Dendritic cell treated with granulocyte-macrophage colony-stimulating factor and Interleukin-4, amounts not matched to agents 40 ng/mL and 50 ng/mL, for 4 days (primary cell): ENCODE results near the gene HSD17B12.
A peak's percentile ranks its signal among the peaks of the same experiment; 100 is the strongest.

Source experiments
- H3K27ac Mint-ChIP-seq: one replicate; pipeline ENCODE4 v1.8.0; 2022; ENCODE audit warnings: mild to moderate bottlenecking, mixed read lengths
- H3K27me3 Mint-ChIP-seq: one replicate; pipeline ENCODE4 v1.8.0; 2022; ENCODE audit warnings: mild to moderate bottlenecking, mixed read lengths
- H3K36me3 Mint-ChIP-seq: one replicate; pipeline ENCODE4 v1.8.0; 2022; ENCODE audit warnings: low read depth, mixed read lengths
- H3K4me1 Mint-ChIP-seq: one replicate; pipeline ENCODE4 v1.8.0; 2022; ENCODE audit warnings: low read depth, mixed read lengths
- H3K4me3 Mint-ChIP-seq: one replicate; pipeline ENCODE4 v1.8.0; 2022; ENCODE audit warnings: mild to moderate bottlenecking, moderate library complexity, mixed read lengths
- H3K9me3 Mint-ChIP-seq: one replicate; pipeline ENCODE4 v1.8.0; 2022; ENCODE audit warnings: mixed read lengths
- intact Hi-C: fragments of 100-400 bp; cut with micrococcal nuclease; formaldehyde crosslinking; loops from one replicate; pipeline ENCODE4 v1.15.0; 2022

Gene HSD17B12

DNA sequence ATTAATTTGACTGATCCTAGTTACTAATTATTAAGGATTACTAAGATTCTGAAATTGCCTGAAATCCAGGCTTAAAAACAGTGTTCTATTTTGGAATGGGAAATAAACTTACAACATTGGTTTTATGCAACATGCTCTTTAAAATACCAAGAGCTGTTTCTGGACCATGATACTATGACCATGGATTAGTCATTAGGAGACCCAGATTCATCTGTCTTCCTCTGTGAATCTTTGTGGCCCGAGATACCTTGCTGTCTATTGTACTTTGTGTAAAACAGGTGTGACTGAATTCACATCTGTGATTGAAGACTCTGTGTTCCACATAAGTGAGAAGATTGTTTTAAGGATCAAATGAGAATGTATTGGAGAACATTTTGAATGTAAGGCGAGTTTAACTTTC lies 98.8 kb downstream of the HSD17B12 start:
- Mint-ChIP-seq H3K9me3 (peaks cover 28% of the 10 kb centered on the region), H3K36me3 (peaks cover 26% of the 10 kb centered on the region), H3K27ac (no peak overlapping the region), H3K4me3 (no peak overlapping the region), H3K4me1 (no peaks in the 10 kb centered on the region), H3K27me3 (no peaks in the 10 kb centered on the region)
- intact Hi-C loops, result no loop called here

DNA sequence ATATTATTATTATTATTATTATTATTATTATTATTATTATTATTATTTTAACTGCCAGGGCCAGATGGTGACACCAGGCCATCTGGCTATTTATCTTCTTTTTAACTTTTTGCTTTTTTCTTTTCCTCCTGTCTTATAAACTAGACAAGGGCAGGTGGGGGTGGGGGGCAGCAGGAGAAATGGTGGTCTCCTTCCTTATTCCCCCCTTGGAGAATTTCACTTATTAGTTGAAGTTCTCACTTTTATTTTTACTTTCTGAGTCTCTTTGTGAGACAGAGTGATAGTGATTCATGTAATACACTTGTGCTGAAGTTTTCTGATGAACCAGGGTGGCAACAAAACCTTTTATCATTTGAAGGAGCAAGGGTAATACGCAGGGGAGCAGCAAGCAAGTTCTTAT lies 103.8 kb downstream of the HSD17B12 start:
- H3K36me3 Mint-ChIP-seq, result peaks cover 21% of the 10 kb centered on the region
- H3K9me3 Mint-ChIP-seq, result peaks cover 31% of the 10 kb centered on the region
- no peak overlapping the region for H3K27ac Mint-ChIP-seq
- intact Hi-C loops, result no loop called here
- peaks cover 16% of the 10 kb centered on the region for H3K4me1 Mint-ChIP-seq
- H3K27me3 Mint-ChIP-seq, result no peaks in the 10 kb centered on the region
- H3K4me3 Mint-ChIP-seq, result no peak overlapping the region

DNA sequence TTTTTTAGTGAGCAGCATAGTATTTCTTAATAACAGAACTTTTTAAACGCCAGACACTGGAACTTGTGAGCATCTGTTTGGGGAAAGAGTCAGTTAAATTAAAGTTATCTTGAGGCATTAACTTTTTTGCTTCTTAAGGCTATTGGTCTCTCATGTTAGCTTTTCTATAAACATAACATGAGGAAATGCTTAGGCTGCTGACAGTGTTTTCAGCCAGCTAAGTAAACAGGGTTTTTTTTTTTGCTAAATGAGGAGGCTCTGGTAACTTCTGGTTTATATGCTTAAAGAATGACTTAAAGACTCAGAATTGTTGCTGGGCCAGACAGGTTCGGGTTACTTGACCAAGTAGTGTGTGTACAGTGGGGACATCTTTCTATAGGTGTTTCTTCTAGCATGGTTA lies 104.3 kb downstream of the HSD17B12 start:
- H3K4me3 Mint-ChIP-seq, result no peak overlapping the region
- intact Hi-C loops, result loop anchor here (5.0 kb wide), 1 partner anchor 97 kb away; the partner anchor contains the start of gene ALKBH3
- H3K4me1 Mint-ChIP-seq, result peaks cover 19% of the 10 kb centered on the region
- H3K27ac Mint-ChIP-seq, result no peak overlapping the region
- peaks cover 31% of the 10 kb centered on the region for H3K9me3 Mint-ChIP-seq
- no peaks in the 10 kb centered on the region for H3K27me3 Mint-ChIP-seq
- H3K36me3 Mint-ChIP-seq, result peaks cover 21% of the 10 kb centered on the region

DNA sequence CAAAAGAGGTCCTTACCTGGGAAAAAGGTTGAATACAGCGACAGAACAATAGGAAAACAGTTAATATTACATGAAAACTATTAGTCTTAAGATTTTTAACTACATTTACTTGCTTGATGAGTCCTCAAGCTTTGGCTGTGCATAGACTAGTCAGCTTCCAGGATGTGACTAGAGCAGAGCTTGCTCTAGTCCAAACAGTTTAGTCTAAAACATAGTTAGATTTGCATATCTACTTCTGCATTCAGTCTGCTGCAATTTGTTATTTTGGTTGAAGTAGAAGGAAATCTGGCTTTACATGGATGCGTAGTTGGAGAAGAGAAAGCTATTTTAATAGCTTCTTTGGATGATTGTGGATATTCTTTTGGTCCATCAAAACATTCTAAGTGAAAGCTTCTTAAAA lies 104.8 kb downstream of the HSD17B12 start:
- Mint-ChIP-seq H3K36me3 (peaks cover 21% of the 10 kb centered on the region), H3K4me1 (peaks cover 19% of the 10 kb centered on the region), H3K27ac (no peak overlapping the region), H3K27me3 (no peaks in the 10 kb centered on the region), H3K9me3 (peaks cover 31% of the 10 kb centered on the region), H3K4me3 (no peak overlapping the region)
- intact Hi-C loops, result loop anchor here (5.0 kb wide), 1 partner anchor 97 kb away; the partner anchor contains the start of gene ALKBH3

DNA sequence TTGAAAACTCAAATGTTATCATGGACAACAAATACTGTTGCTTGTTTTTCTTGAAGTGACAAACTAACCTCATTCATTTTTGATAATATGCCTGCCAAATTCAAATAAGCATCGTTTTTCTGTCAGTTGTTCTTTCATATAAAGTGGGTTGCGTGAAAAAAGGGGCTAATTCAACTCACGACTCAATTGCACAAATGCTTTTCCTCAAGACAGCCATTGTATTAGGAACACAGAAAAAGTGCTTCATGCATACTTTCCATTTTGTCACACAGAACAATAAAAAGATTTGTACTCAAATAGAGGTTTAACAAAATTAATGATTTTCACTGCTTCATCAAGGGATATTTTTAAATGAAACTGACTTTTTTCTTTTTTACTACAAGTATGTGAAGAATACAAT lies 105.5 kb downstream of the HSD17B12 start:
- peaks cover 31% of the 10 kb centered on the region for H3K9me3 Mint-ChIP-seq
- H3K36me3 Mint-ChIP-seq, result peaks cover 21% of the 10 kb centered on the region
- intact Hi-C loops, result loop anchor here (5.0 kb wide), 1 partner anchor 96 kb away; the partner anchor contains the start of gene ALKBH3
- no peak overlapping the region for H3K27ac Mint-ChIP-seq
- H3K4me1 Mint-ChIP-seq, result peaks cover 19% of the 10 kb centered on the region
- H3K27me3 Mint-ChIP-seq, result no peaks in the 10 kb centered on the region
- no peak overlapping the region for H3K4me3 Mint-ChIP-seq

DNA sequence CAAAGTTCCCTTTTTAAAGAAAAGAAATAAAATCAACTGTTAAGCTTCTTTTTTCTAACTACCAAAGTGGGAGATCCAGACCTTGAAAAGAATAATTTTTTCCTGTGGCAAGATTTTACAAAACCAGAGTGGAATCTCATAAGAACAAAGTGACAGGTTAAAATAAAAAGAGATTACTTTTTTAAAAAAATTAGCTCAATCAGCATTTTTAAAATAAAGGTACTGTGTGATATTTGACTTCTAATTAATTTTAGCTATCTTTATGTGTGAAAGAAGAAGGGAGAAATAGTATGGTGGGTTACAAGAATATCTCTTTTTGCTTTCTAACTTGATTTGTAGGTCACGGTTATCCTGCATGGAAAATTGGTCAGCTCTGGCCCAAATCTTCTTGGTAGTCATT lies 107.3 kb downstream of the HSD17B12 start:
- Mint-ChIP-seq H3K4me1 (peaks cover 19% of the 10 kb centered on the region), H3K27ac (peak overlapping the region; percentile 87), H3K4me3 (no peak overlapping the region), H3K36me3 (peaks cover 26% of the 10 kb centered on the region), H3K9me3 (peaks cover 26% of the 10 kb centered on the region), H3K27me3 (no peaks in the 10 kb centered on the region)
- intact Hi-C loops, result loop anchor here (5.0 kb wide), 1 partner anchor 94 kb away; the partner anchor contains the start of gene ALKBH3

DNA sequence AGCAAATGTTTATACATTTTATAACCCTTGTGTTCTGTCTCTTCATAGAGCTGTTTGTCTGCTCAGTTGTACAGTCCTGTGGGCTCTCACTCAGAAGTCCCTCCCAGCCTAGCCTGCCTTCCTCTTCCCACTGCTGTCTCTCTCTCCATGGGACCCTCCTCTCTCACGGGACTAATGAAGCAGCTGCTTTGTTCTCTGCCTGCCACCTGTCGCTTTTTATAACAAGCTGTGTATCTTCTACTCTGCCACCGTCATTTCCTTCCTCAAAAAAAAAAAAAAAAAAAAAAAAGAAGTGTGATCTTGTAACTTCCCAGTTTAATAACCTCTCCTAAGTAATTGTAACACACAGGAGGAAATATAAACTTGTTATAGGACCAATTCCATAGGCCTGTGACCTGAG lies 107.9 kb downstream of the HSD17B12 start:
- intact Hi-C loops, result loop anchor here (5.0 kb wide), 1 partner anchor 94 kb away; the partner anchor contains the start of gene ALKBH3
- peaks cover 19% of the 10 kb centered on the region for H3K4me1 Mint-ChIP-seq
- H3K4me3 Mint-ChIP-seq, result peak overlapping the region; percentile 50

DNA sequence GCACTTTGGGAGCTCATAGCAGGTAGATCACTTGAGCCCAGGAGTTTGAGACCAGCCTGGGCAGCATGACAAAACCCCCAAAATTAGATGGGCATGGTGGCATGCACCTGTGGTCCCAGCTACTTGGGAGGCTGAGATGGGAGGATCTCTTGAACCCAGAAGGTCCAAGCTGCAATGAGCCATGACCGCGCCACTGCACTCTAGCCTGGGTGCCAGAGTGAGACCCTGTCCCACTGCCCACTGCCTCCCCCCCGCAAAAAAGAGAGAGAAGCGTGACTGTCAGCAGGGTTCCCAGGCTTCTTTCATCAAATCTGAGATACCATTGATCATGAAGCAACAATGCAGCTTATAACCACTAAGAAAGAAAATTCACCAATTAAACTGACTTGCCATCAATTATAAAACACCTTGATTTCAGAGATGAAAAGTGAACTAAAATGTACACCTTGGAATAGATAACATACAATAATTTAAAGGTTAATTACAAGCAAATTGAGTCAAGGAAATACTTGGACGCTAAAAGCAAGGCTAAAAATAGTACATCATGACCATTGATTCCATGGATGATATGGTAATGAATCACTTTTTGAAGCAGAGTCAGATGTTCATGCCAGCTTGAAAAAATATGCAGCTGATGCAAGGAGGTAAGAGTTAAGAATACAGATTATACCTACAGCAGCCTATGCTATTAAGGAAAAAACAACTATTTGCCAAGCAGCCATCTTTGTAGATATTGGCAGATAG lies 109.3 kb downstream of the HSD17B12 start:
- peaks cover 9% of the 10 kb centered on the region for H3K36me3 Mint-ChIP-seq
- no peaks in the 10 kb centered on the region for H3K27me3 Mint-ChIP-seq
- intact Hi-C loops, result loop anchor here (5.0 to 10.0 kb wide), 2 partner anchors 92 to 105 kb away; partner anchors contain the start of genes ALKBH3 and HSD17B12
- peaks cover 6% of the 10 kb centered on the region for H3K9me3 Mint-ChIP-seq
- no peak overlapping the region for H3K4me3 Mint-ChIP-seq
- H3K27ac Mint-ChIP-seq, result no peak overlapping the region
- H3K4me1 Mint-ChIP-seq, result peaks cover 19% of the 10 kb centered on the region

More for the DNA sequence above, 107.9 kb downstream of the HSD17B12 start:
- H3K36me3 Mint-ChIP-seq, result peaks cover 22% of the 10 kb centered on the region
- peaks cover 20% of the 10 kb centered on the region for H3K9me3 Mint-ChIP-seq
- no peaks in the 10 kb centered on the region for H3K27me3 Mint-ChIP-seq
- H3K27ac Mint-ChIP-seq, result peak overlapping the region; percentile 87

DNA sequence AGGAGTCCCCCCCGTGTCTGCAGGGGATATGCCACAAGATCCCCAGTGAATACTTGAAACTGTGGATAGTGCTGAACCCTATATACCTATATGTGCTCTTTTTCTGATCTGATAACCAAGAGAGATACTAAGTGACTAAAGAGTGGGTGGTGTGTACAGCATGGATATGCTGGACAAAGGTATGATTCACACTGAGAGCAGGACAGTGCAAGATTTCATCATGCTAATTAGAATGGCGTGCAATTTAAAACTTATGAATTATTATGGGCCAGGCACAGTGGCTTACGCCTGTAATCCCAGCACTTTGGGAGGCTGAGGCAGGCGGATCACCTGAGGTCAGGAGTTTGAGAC lies 109.9 kb downstream of the HSD17B12 start:
- intact Hi-C loops, result loop anchor here (10.0 kb wide), 1 partner anchor 106 kb away; the partner anchor contains the start of gene HSD17B12
- Mint-ChIP-seq H3K27ac (no peak overlapping the region), H3K4me1 (peaks cover 19% of the 10 kb centered on the region), H3K36me3 (peaks cover 5% of the 10 kb centered on the region), H3K27me3 (no peaks in the 10 kb centered on the region), H3K4me3 (no peak overlapping the region), H3K9me3 (peaks cover under 1% of the 10 kb centered on the region)

DNA sequence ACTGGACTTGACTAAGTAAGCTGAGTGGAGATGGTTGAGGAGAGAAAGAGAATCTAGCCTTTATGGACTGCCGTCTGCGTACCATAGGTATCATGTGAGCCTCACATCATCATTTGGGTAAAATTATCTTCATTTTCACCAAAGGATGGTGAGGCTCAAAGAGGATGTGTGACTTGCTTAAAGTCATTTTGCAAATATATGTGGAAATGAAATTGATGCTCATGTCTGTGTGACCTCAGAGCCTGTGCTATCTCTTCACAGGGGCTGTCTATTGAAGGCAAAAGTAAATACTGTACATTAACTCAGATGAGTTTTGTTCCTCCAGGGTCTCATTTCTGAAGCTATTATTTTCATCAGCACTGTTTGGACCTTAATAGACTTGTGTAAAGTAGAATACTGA lies 116.8 kb downstream of the HSD17B12 start:
- Mint-ChIP-seq H3K9me3 (no peaks in the 10 kb centered on the region), H3K4me3 (no peak overlapping the region), H3K4me1 (no peaks in the 10 kb centered on the region), H3K36me3 (peaks cover 29% of the 10 kb centered on the region), H3K27ac (no peak overlapping the region), H3K27me3 (no peaks in the 10 kb centered on the region)
- intact Hi-C loops, result loop anchor here (10.0 kb wide), 1 partner anchor 113 kb away; the partner anchor contains the start of gene HSD17B12

DNA sequence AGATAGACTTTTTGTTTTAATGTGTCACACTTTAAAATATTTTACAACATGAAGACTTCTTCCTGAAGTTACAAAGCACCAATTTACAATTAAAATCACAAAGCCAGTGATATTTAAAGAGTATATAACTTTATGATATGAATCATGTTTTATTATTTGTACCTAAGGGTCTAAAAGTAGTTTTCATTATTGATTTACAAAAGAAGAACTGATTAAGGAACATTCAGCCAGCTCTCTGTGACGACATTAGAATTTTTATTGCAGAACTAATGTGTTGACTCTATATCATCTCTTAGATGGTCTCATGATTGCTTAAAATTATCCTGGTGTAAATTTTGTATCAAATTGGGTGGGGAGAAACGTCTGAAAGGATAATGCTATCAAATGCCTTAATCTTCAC lies 117.3 kb downstream of the HSD17B12 start:
- no peaks in the 10 kb centered on the region for H3K4me1 Mint-ChIP-seq
- H3K36me3 Mint-ChIP-seq, result peaks cover 29% of the 10 kb centered on the region
- no peak overlapping the region for H3K27ac Mint-ChIP-seq
- H3K27me3 Mint-ChIP-seq, result no peaks in the 10 kb centered on the region
- intact Hi-C loops, result loop anchor here (10.0 kb wide), 1 partner anchor 113 kb away; the partner anchor contains the start of gene HSD17B12
- H3K9me3 Mint-ChIP-seq, result no peaks in the 10 kb centered on the region
- H3K4me3 Mint-ChIP-seq, result no peak overlapping the region

DNA sequence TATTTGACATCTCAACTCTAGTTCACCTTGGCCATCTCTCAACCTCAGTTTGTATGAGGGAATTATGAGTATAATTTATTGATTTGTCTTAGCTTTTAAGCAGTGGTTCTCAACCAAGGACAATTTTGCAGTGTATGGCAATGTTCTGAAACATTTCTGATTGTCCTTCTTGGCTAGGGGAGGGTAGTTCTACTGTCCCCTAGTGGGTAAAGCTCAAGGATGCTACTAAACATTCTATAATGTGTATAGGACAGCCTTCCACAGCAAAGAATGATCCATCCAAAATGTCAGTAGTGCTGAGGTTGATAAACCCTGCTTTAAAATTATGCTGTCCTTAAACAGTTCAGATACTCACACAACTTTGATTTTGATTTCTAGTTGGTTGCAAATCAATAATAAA lies 122.0 kb downstream of the HSD17B12 start:
- Mint-ChIP-seq H3K27ac (no peak overlapping the region), H3K4me3 (no peak overlapping the region), H3K4me1 (no peaks in the 10 kb centered on the region), H3K36me3 (peaks cover 52% of the 10 kb centered on the region), H3K27me3 (no peaks in the 10 kb centered on the region), H3K9me3 (peaks cover 12% of the 10 kb centered on the region)
- intact Hi-C loops, result no loop called here

DNA sequence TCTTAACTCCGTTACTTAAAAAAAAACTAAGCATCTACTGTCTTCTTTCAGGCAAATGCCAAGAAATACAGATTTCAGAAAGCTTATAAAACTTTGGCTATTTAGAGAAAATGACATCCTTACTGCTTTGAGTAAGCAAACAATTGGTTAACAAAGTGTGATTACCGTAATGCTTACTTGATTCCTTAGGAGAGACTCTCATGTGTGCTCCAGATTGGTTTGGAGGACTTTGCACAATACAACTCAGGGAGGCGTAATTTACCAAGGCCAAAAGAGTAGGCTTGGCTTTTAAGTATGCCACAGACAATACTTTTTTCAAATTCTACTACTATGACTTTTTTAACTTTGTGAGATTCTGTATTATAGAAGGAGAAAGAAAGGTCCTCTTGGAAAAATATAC lies 123.2 kb downstream of the HSD17B12 start:
- Mint-ChIP-seq H3K9me3 (peaks cover 12% of the 10 kb centered on the region), H3K27me3 (no peaks in the 10 kb centered on the region), H3K27ac (no peak overlapping the region), H3K4me3 (no peak overlapping the region), H3K36me3 (peaks cover 44% of the 10 kb centered on the region), H3K4me1 (no peaks in the 10 kb centered on the region)
- intact Hi-C loops, result no loop called here

DNA sequence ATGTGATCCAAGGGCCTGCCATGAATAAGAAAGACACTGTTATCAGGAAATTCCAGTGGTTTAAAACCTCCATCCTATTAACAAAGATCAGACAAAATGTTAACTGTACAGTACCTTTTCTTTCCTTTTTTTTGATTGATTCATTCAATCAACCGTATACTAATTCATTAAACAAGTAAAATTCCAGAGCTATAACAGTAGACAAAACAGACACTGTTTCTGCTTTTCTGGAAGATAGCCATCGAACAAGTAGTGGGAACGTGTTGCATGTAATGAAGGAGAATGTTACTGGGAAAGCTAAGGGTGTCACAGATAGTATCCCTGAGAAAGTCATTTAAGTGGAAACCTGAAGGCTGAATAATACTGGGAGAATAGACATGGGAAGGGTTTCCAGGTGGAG lies 126.4 kb downstream of the HSD17B12 start:
- no peak overlapping the region for H3K4me3 Mint-ChIP-seq
- H3K36me3 Mint-ChIP-seq, result peaks cover 29% of the 10 kb centered on the region
- intact Hi-C loops, result no loop called here
- H3K27me3 Mint-ChIP-seq, result no peaks in the 10 kb centered on the region
- no peaks in the 10 kb centered on the region for H3K4me1 Mint-ChIP-seq
- no peak overlapping the region for H3K27ac Mint-ChIP-seq
- peaks cover 12% of the 10 kb centered on the region for H3K9me3 Mint-ChIP-seq
